Liver (tissue), 9 donors: ENCODE data around the gene ANKRD33. TPM values are rescaled to one million over a fixed set of nuclear protein-coding genes. Genes with fewer than 3 reads are reported as not detected.

Experiments used
- DNase-seq: peaks from one replicate; pipeline ENCODE4 v3.0.0-alpha.2; 2017; ENCODE audit warnings: low spot score
- H3K27ac ChIP-seq, 2 donors: one replicate each; pipeline ENCODE4 v1.7.0; 2013; ENCODE audit warnings: inconsistent platforms in 2 of 2, low read length in 2 of 2, control low read depth in 1 of 2, low read depth in 1 of 2, mild to moderate bottlenecking in 1 of 2
- H3K27me3 ChIP-seq, 4 donors: one replicate each; pipeline versions ENCODE4 v1.6.1 to v1.7.0; 2013; ENCODE audit warnings: low read length in 3 of 4, inconsistent platforms in 1 of 4, mild to moderate bottlenecking in 1 of 4, moderate library complexity in 1 of 4; ENCODE audit not compliant: control insufficient read depth in 4 of 4, insufficient read depth in 4 of 4
- H3K36me3 ChIP-seq, 4 donors: one replicate each; pipeline versions ENCODE4 v1.6.1 to v1.7.0; 2013; ENCODE audit warnings: low read length in 3 of 4, mild to moderate bottlenecking in 3 of 4, low read depth in 1 of 4, moderate library complexity in 1 of 4; ENCODE audit not compliant: control insufficient read depth in 4 of 4, insufficient read depth in 3 of 4
- H3K4me1 ChIP-seq, 4 donors: one replicate each; pipeline versions ENCODE4 v1.6.1 to v1.7.0; 2013; ENCODE audit warnings: low read length in 3 of 4, mild to moderate bottlenecking in 3 of 4, moderate library complexity in 1 of 4; ENCODE audit not compliant: control insufficient read depth in 4 of 4, insufficient read depth in 4 of 4
- H3K4me3 ChIP-seq, 3 donors: one replicate each; pipeline versions ENCODE4 v1.6.1 to v1.7.0; 2013; ENCODE audit warnings: low read length in 3 of 3, control low read depth in 1 of 3, low read depth in 1 of 3, mild to moderate bottlenecking in 1 of 3
- H3K9ac ChIP-seq, 2 donors: one replicate each; pipeline ENCODE4 v1.7.0; 2013; ENCODE audit warnings: low read length in 2 of 2, mild to moderate bottlenecking in 2 of 2, moderate library complexity in 2 of 2, control low read depth in 1 of 2, low read depth in 1 of 2
- H3K9me3 ChIP-seq, 4 donors: one replicate each; pipeline versions ENCODE4 v1.6.1 to v1.7.0; 2013; ENCODE audit warnings: low read length in 3 of 4; ENCODE audit not compliant: control insufficient read depth in 4 of 4
- ATF3 ChIP-seq: IDR thresholded peaks from 2 replicates; pipeline ENCODE4 v1.6.1; 2016; ENCODE audit warnings: antibody characterized with exemption
- CTCF ChIP-seq: fragments of 150-350 bp; IDR thresholded peaks from 2 replicates; pipeline ENCODE4 v1.5.1; 2017; ENCODE audit warnings: improper control_type of control experiment, low read depth, low read length; ENCODE audit not compliant: missing input control
- EGR1 ChIP-seq, 2 donors: IDR thresholded peaks; 2 replicates each; pipeline ENCODE4 v1.6.1; 2016 to 2018; ENCODE audit warnings: antibody characterized with exemption in 2 of 2, low read depth in 2 of 2
- FOXA1 ChIP-seq: IDR thresholded peaks from 2 replicates; pipeline ENCODE4 v1.6.1; 2016; ENCODE audit warnings: antibody characterized with exemption
- FOXA2 ChIP-seq: IDR thresholded peaks from 2 replicates; pipeline ENCODE4 v1.6.1; 2016; ENCODE audit warnings: antibody characterized with exemption
- GABPA ChIP-seq, 2 donors: IDR thresholded peaks in 1 of 2; conservative IDR thresholded peaks in 1 of 2; 2 replicates each; pipeline ENCODE4 v1.6.1; 2016; ENCODE audit warnings: antibody characterized with exemption in 2 of 2, mild to moderate bottlenecking in 1 of 2, moderate library complexity in 1 of 2
- HNF4A ChIP-seq, 2 donors: conservative IDR thresholded peaks; 2 replicates each; pipeline ENCODE4 v1.6.1; 2016; ENCODE audit warnings: antibody characterized with exemption in 2 of 2, mild to moderate bottlenecking in 2 of 2
- HNF4G ChIP-seq: IDR thresholded peaks from 2 replicates; pipeline ENCODE4 v1.6.1; 2016; ENCODE audit warnings: antibody characterized with exemption
- JUND ChIP-seq, 2 donors: IDR thresholded peaks; 2 replicates each; pipeline ENCODE4 v1.6.1; 2016; ENCODE audit warnings: antibody characterized with exemption in 2 of 2
- MAX ChIP-seq: IDR thresholded peaks from 2 replicates; pipeline ENCODE4 v1.6.1; 2016; ENCODE audit warnings: antibody characterized with exemption
- NR2F2 ChIP-seq: IDR thresholded peaks from 2 replicates; pipeline ENCODE4 v1.6.1; 2016; ENCODE audit warnings: antibody characterized with exemption
- RAD21 ChIP-seq, 2 donors: IDR thresholded peaks; 2 replicates each; pipeline ENCODE4 v1.6.1; 2016; ENCODE audit warnings: antibody characterized with exemption in 2 of 2, mild to moderate bottlenecking in 2 of 2
- REST ChIP-seq: IDR thresholded peaks from 2 replicates; pipeline ENCODE4 v1.6.1; 2016; ENCODE audit warnings: antibody characterized with exemption, mild to moderate bottlenecking
- RXRA ChIP-seq, 2 donors: IDR thresholded peaks; 2 replicates each; pipeline ENCODE4 v1.6.1; 2017 to 2018; ENCODE audit warnings: antibody characterized with exemption in 2 of 2, mild to moderate bottlenecking in 1 of 2
- SP1 ChIP-seq: IDR thresholded peaks from 2 replicates; pipeline ENCODE4 v1.6.1; 2018; ENCODE audit warnings: antibody characterized with exemption, mild to moderate bottlenecking
- TAF1 ChIP-seq: conservative IDR thresholded peaks from 2 replicates; pipeline ENCODE4 v1.6.1; 2016; ENCODE audit warnings: antibody characterized with exemption, mild to moderate bottlenecking
- YY1 ChIP-seq: IDR thresholded peaks from 2 replicates; pipeline ENCODE4 v1.6.1; 2016; ENCODE audit warnings: antibody characterized with exemption, mild to moderate bottlenecking
- ZBTB33 ChIP-seq: IDR thresholded peaks from 2 replicates; pipeline ENCODE4 v1.6.1; 2016; ENCODE audit warnings: antibody characterized with exemption
- WGBS: extraction: QIAGEN DNeasy Blood & Tissue Kit; methylation state at CpG from one replicate; pipeline ENCODE4 v1.1.7; 2013; 5-methylcytosine and 5-hydroxymethylcytosine counted together
- polyA plus RNA-seq, 2 donors: library from polyadenylated mRNA; stranded (reverse) in 1 of 2; unstranded in 1 of 2; fragments of 200-250 nt in 1 of 2; fragments of >200 nt in 1 of 2; fragmentation: Nextera tagmentation in 1 of 2; extraction: Ambion mirVana in 1 of 2; gene quantifications; one replicate each; pipeline versions ENCODE4 v1.2.1 to v1.2.3, GENCODE V29; 2013 to 2015
- total RNA-seq, 2 donors: library from RNA; depleted of rRNA; stranded (reverse); fragments of >200 nt; gene quantifications; one replicate each; pipeline ENCODE4 v1.2.3, GENCODE V29; 2014
- donor health status: healthy.
- donor health status: healthy.
- donor health status: healthy.
- donor health status: healthy.
- donor health status: healthy.

Gene ANKRD33
- total and polyA plus RNA-seq, 4 donors = not detected

- Histone ChIP-seq H3K27me3 (no peaks in the 10 kb centered on the region), H3K27ac (no peak overlapping the region), H3K9me3 (no peaks in the 10 kb centered on the region), H3K4me3 (no peak overlapping the region), H3K9ac (no peak overlapping the region), H3K4me1 (peaks cover 9 to 21% (median 15%) of the 10 kb centered on the region in 4 donors), H3K36me3 (no peaks in the 10 kb centered on the region)
- DNase-seq = no peak
- TF ChIP-seq REST (no peak), EGR1 (IDR thresholded peaks at IDR 0.05; ENCODE audit: low read depth in 2 of 2) (no peak), ZBTB33 (no peak), FOXA1 (no peak), GABPA (IDR thresholded peaks at IDR 0.05 in 1 of 2, conservative IDR thresholded peaks at IDR 0.05 in 1 of 2) (no peak), CTCF (no peak), HNF4G (no peak), SP1 (no peak), JUND (IDR thresholded peaks at IDR 0.05) (no peak), RAD21 (IDR thresholded peaks at IDR 0.05) (no peak), FOXA2 (no peak), RXRA (IDR thresholded peaks at IDR 0.05) (no peak), NR2F2 (no peak), MAX (no peak), ATF3 (no peak), HNF4A (conservative IDR thresholded peaks at IDR 0.05) (no peak), YY1 (no peak), TAF1 (no peak)
- WGBS = 93% methylated on average over 10 of the region's 10 CpGs
Measured at GRCh38 chr12:51917041-51917590, 29.2 kb downstream of the ANKRD33 start.
